Endodermal cell (in vitro differentiated cells): ENCODE results near the gene APOL4. TPM values are rescaled to one million over a fixed set of nuclear protein-coding genes. Genes with fewer than 3 reads are reported as not detected.

ENCODE experiments used
- DNase-seq: peaks from one replicate; pipeline ENCODE4 v3.0.0-alpha.2; 2017
- H3K27ac ChIP-seq: 2 replicates; pipeline ENCODE4 v1.5.1; 2013; ENCODE audit warnings: mild to moderate bottlenecking, low read depth, low read length, moderate library complexity
- H3K27me3 ChIP-seq: 2 replicates; pipeline ENCODE4 v1.6.1; 2013; ENCODE audit warnings: mild to moderate bottlenecking, low read length, moderate library complexity; ENCODE audit not compliant: insufficient read depth, control insufficient read depth, poor library complexity, severe bottlenecking
- H3K36me3 ChIP-seq: 2 replicates; pipeline ENCODE4 v1.7.0; 2013; ENCODE audit warnings: mild to moderate bottlenecking, low read length, moderate library complexity; ENCODE audit not compliant: control insufficient read depth, insufficient read depth
- H3K4me1 ChIP-seq: one replicate; pipeline ENCODE4 v1.7.0; 2013; ENCODE audit warnings: low read length; ENCODE audit not compliant: control insufficient read depth, insufficient read depth
- H3K4me3 ChIP-seq: 2 replicates; pipeline ENCODE4 v1.5.1; 2013; ENCODE audit warnings: mild to moderate bottlenecking, low read length, moderate library complexity
- H3K9ac ChIP-seq: 2 replicates; pipeline ENCODE4 v1.6.1; 2013; ENCODE audit warnings: mild to moderate bottlenecking, low read length, moderate library complexity; ENCODE audit not compliant: poor library complexity, severe bottlenecking; ENCODE audit errors: extremely low read depth
- H3K9me3 ChIP-seq: 2 replicates; pipeline ENCODE4 v1.6.1; 2013; ENCODE audit warnings: mild to moderate bottlenecking, low read length, moderate library complexity; ENCODE audit not compliant: control insufficient read depth
- H3K27ac Mint-ChIP-seq: 2 replicates; pipeline ENCODE4 v1.8.0; 2020; ENCODE audit warnings: mixed read lengths
- H3K27me3 Mint-ChIP-seq: 2 replicates; pipeline ENCODE4 v1.8.0; 2021; ENCODE audit warnings: mild to moderate bottlenecking, mixed read lengths; ENCODE audit not compliant: insufficient read depth
- H3K36me3 Mint-ChIP-seq: 2 replicates; pipeline ENCODE4 v1.8.0; 2020; ENCODE audit warnings: low read depth, mixed read lengths
- H3K4me1 Mint-ChIP-seq: 2 replicates; pipeline ENCODE4 v1.8.0; 2020; ENCODE audit warnings: mixed read lengths
- H3K4me3 Mint-ChIP-seq: 2 replicates; pipeline ENCODE4 v1.8.0; 2020; ENCODE audit warnings: mild to moderate bottlenecking, moderate library complexity, mixed read lengths
- H3K9me3 Mint-ChIP-seq: 2 replicates; pipeline ENCODE4 v1.8.0; 2020; ENCODE audit warnings: mild to moderate bottlenecking, mixed read lengths
- CTCF ChIP-seq: fragments of 200-600 bp; sonication (generic); conservative IDR thresholded peaks from 2 replicates; pipeline ENCODE4 v1.5.0; 2021; ENCODE audit warnings: antibody characterized with exemption, mild to moderate bottlenecking
- WGBS, 2 experiments: methylation state at CpG; one replicate each; pipeline versions ENCODE4 v1.1.5 to v1.1.7; 2013; ENCODE audit warnings: missing lambda C conversion rate in 2 of 2, mixed read lengths in 1 of 2; ENCODE audit not compliant: insufficient coverage in 1 of 2, insufficient read length in 1 of 2; 5-methylcytosine and 5-hydroxymethylcytosine counted together
- total RNA-seq, 2 donors: library from RNA; stranded (reverse); fragmentation: NEBNext Ultra II Directional in 1 of 2; extraction: Animal tissue kit (Norgen Biotek cat#: 25700) in 1 of 2; gene quantifications; 2 replicates in 1 of 2; 3 replicates in 1 of 2; pipeline ENCODE4 v1.2.1, GENCODE V29; 2021

APOL4 gene
- total RNA-seq, 2 donors from 2014 or later, result not detected

GRCh38 chr22:36227806-36228205 lies 26.2 kb upstream of the APOL4 start:
- Histone ChIP-seq H3K4me3 (no peak overlapping the region), H3K9ac (no peak overlapping the region), H3K9me3 (no peaks in the 10 kb centered on the region), H3K36me3 (no peaks in the 10 kb centered on the region), H3K4me1 (no peaks in the 10 kb centered on the region), H3K27me3 (no peaks in the 10 kb centered on the region), H3K27ac (no peak overlapping the region)
- WGBS, 2 experiments, result 83 to 89% methylated on average over 7 to 8 of the region's 8 CpGs
- TF ChIP-seq CTCF, result no peak
- Mint-ChIP-seq H3K27me3 (no peaks in the 10 kb centered on the region), H3K4me1 (peaks cover 23% of the 10 kb centered on the region), H3K4me3 (no peak overlapping the region), H3K36me3 (no peaks in the 10 kb centered on the region), H3K27ac (no peak overlapping the region), H3K9me3 (no peaks in the 10 kb centered on the region)
- DNase-seq, result no peak

GRCh38 chr22:36227396-36227795 lies 25.8 kb upstream of the APOL4 start:
- Mint-ChIP-seq H3K36me3 (no peaks in the 10 kb centered on the region), H3K4me3 (no peak overlapping the region), H3K9me3 (no peaks in the 10 kb centered on the region), H3K4me1 (peaks cover 23% of the 10 kb centered on the region), H3K27me3 (no peaks in the 10 kb centered on the region), H3K27ac (no peak overlapping the region)
- no peak for DNase-seq
- no peak overlapping the region for H3K9ac ChIP-seq
- no peaks in the 10 kb centered on the region for H3K27me3 ChIP-seq
- 95 to 96% methylated on average over 9 of the region's 9 CpGs for WGBS, 2 experiments
- no peak overlapping the region for H3K4me3 ChIP-seq
- TF ChIP-seq CTCF, result no peak
- no peaks in the 10 kb centered on the region for H3K9me3 ChIP-seq
- H3K27ac ChIP-seq, result no peak overlapping the region
- no peaks in the 10 kb centered on the region for H3K36me3 ChIP-seq
- H3K4me1 ChIP-seq, result no peaks in the 10 kb centered on the region

- no peak for TF ChIP-seq CTCF
- H3K36me3 Mint-ChIP-seq, result no peaks in the 10 kb centered on the region
These were observed 24.6 kb upstream of the APOL4 start for GRCh38 chr22:36226189-36226588.

More at GRCh38 chr22:36226189-36226588, 24.6 kb upstream of the APOL4 start:
- Mint-ChIP-seq H3K9me3 (no peaks in the 10 kb centered on the region), H3K27ac (no peak overlapping the region), H3K4me3 (no peak overlapping the region), H3K4me1 (peaks cover 25% of the 10 kb centered on the region), H3K27me3 (no peaks in the 10 kb centered on the region)
- Histone ChIP-seq H3K4me1 (peaks cover 2% of the 10 kb centered on the region), H3K27me3 (no peaks in the 10 kb centered on the region), H3K9me3 (no peaks in the 10 kb centered on the region), H3K4me3 (no peak overlapping the region), H3K9ac (no peak overlapping the region), H3K36me3 (no peaks in the 10 kb centered on the region), H3K27ac (no peak overlapping the region)
- no peak for DNase-seq
- 89 to 93% methylated on average over 3 to 5 of the region's 5 CpGs for WGBS, 2 experiments
